Measurements from ENCODE around the gene TMEM192.
"Not testable (repeated sequence)": the region's sequence is repeated elsewhere in the genome, so short reads cannot be mapped to it uniquely, and the experiment has no call there.

Gene TMEM192

DNA sequence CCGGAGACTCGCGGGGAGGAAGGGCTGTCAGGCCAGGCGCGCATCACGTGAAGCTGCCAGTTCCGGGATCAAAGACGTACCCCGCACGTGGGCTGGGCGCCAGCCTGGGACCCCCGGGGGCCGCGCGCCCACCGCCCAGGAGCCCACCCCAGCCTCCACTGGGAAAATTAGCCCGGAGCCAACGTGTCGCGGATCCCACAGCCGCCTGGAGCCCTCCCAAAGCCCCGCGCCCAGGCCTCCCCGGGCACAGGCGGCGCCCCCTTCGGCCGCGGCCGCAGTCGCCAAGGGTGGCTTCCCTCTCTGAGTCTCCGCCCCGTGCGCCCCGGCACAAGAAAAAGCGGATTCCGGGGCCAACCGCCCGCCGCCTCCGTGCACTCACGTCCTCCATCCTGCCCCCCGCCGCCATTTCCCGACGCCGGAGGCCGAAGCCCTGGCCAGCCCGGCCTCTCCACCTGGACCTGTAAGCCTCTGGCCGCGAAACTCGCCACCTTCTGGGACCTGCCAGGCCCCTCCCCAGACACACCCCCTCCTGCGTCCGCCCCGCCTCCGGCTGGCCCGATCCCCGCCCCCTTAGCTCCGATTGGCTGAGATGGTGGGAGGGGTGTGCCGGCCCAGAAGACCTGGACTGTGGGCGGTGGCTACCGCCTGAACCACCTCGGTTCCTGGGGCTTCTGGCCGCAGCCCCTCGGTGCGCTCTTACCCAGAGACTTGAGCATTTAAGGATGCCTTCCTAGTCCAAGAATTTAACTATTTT lies at the start of gene TMEM192:
TMEM192 (minus strand) TSS at position 493 of the 754 bp plus-strand sequence; CDS start at position 406, 87 bp downstream.
- DNase-seq (ENCODE audit: low read depth in 1 of 2, low spot score in 1 of 2) = peak; percentile 84 to 87

DNA sequence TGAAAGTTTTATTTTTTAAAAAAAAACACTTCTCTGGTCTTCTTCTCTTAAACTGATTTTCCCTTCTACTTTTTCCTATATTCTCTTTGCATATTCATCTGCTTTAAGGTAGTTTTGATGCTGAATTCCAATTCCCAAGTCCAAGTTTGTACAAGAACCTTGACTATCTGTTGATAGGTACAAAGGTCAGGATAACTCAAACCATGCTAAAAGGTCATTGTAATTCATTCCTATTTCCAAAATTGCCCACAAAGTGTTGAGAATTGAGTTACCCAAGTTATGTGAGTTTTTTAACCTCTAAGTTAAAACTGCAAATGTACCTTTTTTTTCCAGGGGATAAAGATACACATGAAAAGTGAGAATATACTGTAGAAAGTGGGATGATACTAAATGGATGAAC lies 46.1 kb upstream of the TMEM192 start:
- DNase-seq (ENCODE audit: low read depth in 1 of 2, low spot score in 1 of 2) = no peak

GRCh38 chr4:165156906-165157305 lies 44.2 kb upstream of the TMEM192 start:
- no peak for DNase-seq (ENCODE audit: low read depth in 1 of 2, low spot score in 1 of 2)

DNA sequence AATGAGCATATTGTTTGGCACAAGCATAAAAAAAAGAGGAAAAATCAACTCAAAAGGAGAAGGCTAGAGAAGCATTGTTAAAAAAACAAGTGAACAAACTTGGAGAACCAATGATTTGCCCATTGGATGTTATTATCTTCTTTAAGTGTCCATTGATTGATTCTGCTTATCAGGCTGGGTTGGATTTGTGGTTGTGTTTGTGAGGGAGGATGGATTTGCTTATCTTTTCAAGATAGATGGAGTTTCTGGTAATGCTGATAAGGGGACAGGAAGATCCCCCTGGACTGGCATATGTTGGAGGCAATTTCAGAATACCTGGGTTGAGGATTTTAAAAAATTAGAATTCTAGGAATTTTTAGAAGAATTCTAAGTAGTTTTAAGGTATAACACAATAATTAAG lies 41.8 kb upstream of the TMEM192 start:
- no peak for DNase-seq (ENCODE audit: low read depth in 1 of 2, low spot score in 1 of 2)

- DNase-seq (ENCODE audit: low read depth in 1 of 2, low spot score in 1 of 2) = no peak
Observed at GRCh38 chr4:165152527-165152926, 39.9 kb upstream of the TMEM192 start.

GRCh38 chr4:165151734-165152133 lies 39.1 kb upstream of the TMEM192 start:
- no peak for DNase-seq (ENCODE audit: low read depth in 1 of 2, low spot score in 1 of 2)

DNA sequence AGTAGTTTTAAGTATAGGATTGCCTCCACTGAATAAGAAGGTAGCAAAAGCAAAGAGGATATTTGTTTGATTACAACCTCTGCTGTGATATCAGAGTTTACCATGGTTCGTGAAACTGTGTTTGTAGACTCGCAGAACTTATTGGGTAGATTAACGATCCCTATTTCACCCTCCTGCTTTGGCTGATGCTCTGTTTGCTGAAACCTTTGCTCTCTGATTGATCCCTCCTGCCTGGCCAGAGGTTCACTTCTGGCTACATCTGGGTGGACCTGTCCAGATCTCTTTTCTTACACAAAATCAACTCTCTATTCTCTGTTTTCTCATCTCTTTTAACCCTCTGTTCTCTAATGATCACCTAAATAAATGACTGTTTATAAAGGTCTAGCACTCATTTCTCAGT lies 37.9 kb upstream of the TMEM192 start:
- DNase-seq (ENCODE audit: low read depth in 1 of 2, low spot score in 1 of 2) = no peak

- no peak for DNase-seq (ENCODE audit: low read depth in 1 of 2, low spot score in 1 of 2)
Observed at GRCh38 chr4:165138843-165139242, 26.2 kb upstream of the TMEM192 start.

DNA sequence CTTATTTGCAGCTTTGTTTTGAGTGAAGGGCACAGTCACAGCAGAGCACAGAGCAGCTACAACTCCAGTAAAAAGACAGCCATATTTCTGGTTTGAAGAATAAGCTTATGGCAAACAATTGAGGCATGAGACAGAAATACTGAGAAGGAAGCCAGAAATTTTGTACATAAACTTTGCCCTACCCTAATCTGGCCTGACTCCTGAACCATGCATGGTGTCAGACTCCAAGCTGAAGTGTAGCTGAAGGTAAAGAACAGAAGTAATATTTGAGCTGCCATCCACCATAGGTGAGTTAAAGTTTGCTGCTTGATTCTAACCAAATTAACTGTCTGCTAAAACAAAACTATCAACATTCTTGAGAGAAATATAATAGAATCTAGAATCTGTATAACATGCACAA lies 24.5 kb upstream of the TMEM192 start:
- DNase-seq (ENCODE audit: low read depth in 1 of 2, low spot score in 1 of 2) = no peak

- no peak for DNase-seq (ENCODE audit: low read depth in 1 of 2, low spot score in 1 of 2)
Observed at GRCh38 chr4:165136529-165136928, 23.9 kb upstream of the TMEM192 start.

- no peak for DNase-seq (ENCODE audit: low read depth in 1 of 2, low spot score in 1 of 2)
Observed at GRCh38 chr4:165133150-165133549, 20.5 kb upstream of the TMEM192 start.

DNA sequence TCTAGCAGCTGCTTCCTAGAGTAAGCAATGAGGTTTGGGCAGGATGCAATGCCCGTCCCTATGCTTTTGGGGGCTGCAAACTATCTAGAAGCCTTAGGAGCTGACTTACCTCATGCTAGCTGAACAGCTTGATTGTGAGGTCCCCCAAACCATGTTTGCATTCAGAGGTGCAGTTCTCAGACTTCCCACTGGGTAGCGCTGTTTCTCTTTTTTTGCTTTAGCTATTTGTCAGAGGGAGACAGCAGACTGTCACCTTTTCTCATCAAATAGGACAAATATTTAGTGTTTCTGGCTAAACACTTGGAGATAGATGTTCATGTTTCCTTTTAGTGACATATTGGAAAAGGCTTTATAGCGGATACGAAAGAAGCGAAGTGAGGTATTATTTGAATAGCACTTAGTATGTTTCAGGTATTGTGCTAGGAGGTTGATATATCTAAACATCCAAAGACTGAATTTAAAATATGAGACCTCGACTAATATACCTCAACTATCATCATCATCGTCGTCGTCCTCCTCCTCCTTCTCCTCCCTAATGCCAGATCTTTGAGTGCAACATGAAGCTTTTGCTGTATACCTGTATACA lies 18.7 kb upstream of the TMEM192 start:
- peak; percentile 47 to 49 for DNase-seq (ENCODE audit: low read depth in 1 of 2, low spot score in 1 of 2)

- no peak for DNase-seq (ENCODE audit: low read depth in 1 of 2, low spot score in 1 of 2)
Observed at GRCh38 chr4:165129924-165130323, 17.3 kb upstream of the TMEM192 start.

GRCh38 chr4:165125869-165126499 lies 13.3 kb upstream of the TMEM192 start:
- DNase-seq (ENCODE audit: low read depth in 1 of 2, low spot score in 1 of 2) = not testable (repeated sequence)

- DNase-seq (ENCODE audit: low read depth in 1 of 2, low spot score in 1 of 2) = no peak
Observed at GRCh38 chr4:165124488-165124887, 11.8 kb upstream of the TMEM192 start.

DNA sequence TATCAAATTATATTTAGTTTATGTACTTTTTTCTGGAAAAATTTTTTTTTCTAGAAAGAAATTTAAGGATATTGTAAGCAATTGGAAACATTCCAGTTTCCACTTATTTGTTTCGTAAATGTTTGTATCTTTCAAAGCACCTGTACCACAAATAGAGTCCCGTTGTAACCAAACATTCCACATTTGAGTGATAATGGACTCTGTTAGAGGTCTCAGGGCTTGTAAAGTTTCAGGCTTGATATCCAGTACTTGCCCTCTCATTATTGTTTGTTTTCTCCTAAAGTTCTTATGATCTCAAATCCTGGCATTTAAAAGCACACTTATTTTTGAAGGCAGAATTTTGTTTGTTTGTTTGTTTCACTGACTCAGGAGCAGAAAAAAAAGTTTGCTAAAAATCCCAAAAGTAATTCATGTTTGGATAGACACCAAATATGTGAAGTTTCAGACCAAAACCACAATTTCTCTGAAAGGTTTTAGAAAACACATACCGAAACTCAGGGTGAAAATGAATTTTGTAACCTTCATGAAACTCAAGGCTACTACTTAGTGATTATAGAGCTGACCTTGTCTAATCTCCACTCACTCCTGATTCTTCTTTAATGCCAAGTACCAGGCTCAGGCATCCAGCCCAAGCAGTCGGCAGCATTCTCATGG lies 5.7 kb upstream of the TMEM192 start:
- DNase-seq (ENCODE audit: low read depth in 1 of 2, low spot score in 1 of 2) = no peak

DNA sequence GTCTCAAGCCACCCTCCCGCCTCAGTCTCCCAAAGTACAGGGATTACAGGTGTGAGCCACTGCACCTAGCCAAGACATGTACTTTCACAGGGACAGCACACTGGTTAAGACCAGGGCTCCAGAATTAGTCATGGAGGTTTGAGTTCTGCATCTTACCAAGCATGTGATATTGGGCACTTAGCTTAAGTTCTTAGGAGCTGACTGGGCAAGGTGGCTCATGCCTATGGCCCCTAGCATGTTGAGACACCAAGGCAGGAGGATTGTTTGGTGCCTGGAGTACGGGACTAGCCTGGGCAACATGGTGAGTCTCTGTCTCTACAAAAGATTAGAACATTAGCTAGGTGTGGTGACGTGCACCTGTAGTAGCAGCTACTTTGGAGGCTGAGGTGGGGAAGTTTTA lies 2.6 kb upstream of the TMEM192 start:
- no peak for DNase-seq (ENCODE audit: low read depth in 1 of 2, low spot score in 1 of 2)

DNA sequence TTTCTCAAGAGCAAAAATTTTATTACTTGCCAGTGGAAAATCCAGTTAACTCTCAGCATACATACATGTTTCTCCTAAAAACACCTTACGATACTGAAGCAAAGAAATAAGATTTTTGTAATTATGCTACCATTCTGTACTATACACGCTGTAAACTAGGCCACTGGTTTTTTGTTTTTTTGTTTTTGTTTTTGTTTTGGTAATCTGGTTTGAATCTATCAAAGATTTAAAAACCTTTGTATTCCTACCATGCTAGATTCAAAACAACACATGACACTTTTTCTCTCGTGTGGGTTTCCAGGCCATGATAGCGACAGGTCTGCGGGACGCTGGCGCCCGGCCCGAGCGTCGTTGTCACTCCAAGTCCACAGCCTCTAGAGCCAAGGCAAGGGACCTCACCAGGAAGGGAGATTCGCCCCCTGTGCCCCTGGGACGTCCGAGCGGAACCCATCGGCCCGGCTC lies 723 bp downstream of the TMEM192 start:
- DNase-seq (ENCODE audit: low read depth in 1 of 2, low spot score in 1 of 2) = no peak

- DNase-seq (ENCODE audit: low read depth in 1 of 2, low spot score in 1 of 2) = no peak
Observed at GRCh38 chr4:165106518-165106917, 6.1 kb downstream of the TMEM192 start.

GRCh38 chr4:165101641-165102040 lies 11.0 kb downstream of the TMEM192 start:
- no peak for DNase-seq (ENCODE audit: low read depth in 1 of 2, low spot score in 1 of 2)

- no peak for DNase-seq (ENCODE audit: low read depth in 1 of 2, low spot score in 1 of 2)
Observed at GRCh38 chr4:165096776-165097175, 15.9 kb downstream of the TMEM192 start.

DNA sequence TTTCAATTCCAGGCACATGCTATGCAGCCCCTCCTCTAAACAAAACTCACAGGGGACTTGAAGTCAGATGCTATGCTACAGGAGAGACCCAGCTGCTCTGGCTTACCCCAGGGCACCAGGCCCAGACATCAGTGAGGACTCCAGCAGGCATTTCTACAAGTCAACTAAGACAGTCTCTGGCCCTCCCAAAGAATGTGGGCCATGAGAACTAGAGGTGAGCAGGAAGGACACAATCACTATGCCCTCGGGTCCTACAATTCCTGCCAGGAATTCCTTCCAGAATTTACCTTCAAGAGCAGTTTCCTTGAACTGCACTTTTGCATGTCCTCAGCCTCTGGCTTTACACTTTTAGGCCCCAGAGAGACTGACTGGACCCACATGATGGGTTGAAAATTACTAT lies 17.4 kb downstream of the TMEM192 start:
- DNase-seq (ENCODE audit: low read depth in 1 of 2, low spot score in 1 of 2) = no peak
